GM18498 (cell line): ENCODE measurements around the gene GRXCR2.
"Not testable (repeated sequence)": the region's sequence is repeated elsewhere in the genome, so short reads cannot be mapped to it uniquely, and the experiment has no call there.

Experiments
- ATAC-seq: cut with Tn5 transposase; IDR thresholded peaks from one replicate; pipeline ENCODE4 v1.9.1; 2021; ENCODE audit warnings: mild to moderate bottlenecking, moderate library complexity; ENCODE audit not compliant: unreplicated experiment

The GRXCR2 gene, protein sequence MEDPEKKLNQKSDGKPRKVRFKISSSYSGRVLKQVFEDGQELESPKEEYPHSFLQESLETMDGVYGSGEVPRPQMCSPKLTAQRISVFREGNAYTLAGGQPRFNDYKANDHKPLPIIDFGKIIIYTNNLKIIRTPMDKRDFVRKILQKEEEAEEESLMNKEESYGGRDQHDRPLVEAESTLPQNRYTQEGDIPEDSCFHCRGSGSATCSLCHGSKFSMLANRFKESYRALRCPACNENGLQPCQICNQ

DNA sequence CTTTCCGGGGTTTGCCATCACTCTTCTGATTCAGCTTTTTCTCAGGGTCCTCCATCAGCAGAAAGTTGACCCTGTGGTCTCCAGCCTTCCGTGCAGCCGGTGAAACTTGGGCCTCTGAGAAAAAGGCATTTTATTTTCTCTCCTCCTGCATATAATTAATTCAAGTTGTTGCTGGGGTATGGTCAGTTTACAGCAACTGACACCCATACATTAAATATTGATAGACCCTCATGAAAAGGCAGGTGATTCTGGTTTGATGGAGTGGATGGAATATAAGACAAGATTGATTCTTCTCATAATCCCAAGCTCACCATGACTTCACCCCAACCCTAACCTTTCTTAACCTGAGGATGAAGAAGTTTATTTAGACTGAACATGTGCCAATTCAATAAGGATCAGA lies at the start of gene GRXCR2:
GRXCR2 (minus strand) TSS at position 101 of the 400 bp plus-strand sequence; CDS start at position 55, 46 bp downstream.
- no peak for ATAC-seq

DNA sequence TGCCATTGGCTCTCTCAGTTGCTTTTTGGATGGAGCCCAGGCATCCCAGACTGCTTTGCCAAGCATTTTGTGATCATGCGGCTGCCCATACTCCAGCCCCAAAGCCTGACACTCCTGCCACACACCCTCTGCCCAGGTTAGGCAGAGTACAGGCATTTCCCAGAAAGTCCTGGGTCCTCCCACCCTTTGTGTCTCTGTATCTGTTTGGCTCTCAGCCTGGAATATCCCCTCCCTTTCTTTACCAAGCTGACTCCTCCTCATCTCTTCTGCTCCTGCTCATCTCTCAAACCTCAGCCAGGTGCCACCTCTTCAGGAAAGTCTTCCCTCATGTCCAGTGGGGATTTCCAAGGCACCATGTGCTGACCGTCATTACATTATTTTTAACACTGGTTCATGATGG lies 49.2 kb upstream of the GRXCR2 start:
- ATAC-seq: no peak

DNA sequence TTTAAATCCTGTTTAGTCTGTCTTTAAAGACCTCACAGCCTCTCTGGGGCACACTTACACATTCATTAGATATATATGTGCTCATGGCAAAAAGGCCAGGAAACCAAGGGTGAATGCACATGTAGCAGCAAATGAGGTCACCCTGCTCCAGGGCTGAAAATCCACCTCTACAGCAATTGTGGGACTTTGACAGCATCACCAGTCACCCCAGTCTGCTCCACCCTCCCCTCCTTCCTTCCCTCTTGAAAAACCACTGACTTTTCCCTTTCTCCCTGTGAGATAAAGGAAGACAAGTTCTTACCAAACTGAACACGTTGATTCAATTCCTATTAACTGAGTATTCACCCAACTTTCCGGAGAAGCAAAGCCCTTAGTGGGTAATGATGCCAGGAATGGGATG lies 48.4 kb upstream of the GRXCR2 start:
- no peak for ATAC-seq

DNA sequence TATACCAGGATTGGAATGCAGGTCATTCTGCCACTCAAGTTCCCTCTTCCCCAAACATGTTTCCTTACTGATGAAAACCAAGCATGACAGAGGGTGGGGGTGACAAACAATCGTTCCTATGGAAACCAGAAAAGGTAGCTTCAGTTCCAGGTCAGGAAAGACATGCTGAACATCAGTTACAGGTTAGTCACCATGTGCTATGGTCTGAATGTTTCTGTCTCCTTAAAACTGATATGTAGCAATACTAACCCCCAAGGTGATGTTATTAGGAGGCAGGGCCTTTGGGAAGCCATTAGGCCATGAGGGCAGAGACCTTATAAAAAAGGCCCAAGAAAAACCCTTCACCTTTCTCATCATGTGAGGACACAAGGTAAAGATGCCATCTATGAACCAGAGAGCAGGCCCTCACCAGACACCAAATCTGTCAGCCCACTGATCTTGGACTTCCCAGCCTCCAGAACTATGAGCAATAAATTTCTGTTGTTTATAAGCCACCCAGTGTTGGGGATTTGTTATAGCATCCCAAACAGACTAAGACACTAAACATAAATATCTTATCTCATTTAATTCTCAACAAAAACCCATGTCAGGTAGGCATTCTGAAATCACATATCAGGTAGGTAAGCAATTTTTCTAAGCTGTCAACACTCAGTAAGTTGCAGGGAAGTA lies 47.9 kb upstream of the GRXCR2 start:
- no peak for ATAC-seq

DNA sequence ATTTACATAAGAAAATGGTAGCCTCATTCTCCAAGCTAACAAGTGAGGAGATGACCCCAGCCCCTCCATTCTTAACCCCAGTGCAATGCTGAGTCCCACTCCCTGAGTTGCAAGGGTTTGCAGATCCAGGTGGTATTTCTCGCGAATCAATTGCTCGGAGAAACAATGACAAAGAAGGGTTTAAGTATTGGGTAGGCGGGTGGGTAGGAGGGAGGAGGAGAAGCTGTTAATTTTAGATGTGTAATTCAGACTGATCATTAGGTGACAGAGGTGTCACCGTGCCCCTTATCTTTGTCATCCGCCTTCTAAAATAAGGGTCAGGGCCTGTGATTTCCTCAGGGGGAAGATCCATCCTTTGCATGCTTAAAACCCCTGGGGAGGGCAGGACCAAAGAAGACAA lies 46.6 kb upstream of the GRXCR2 start:
- ATAC-seq: no peak

DNA sequence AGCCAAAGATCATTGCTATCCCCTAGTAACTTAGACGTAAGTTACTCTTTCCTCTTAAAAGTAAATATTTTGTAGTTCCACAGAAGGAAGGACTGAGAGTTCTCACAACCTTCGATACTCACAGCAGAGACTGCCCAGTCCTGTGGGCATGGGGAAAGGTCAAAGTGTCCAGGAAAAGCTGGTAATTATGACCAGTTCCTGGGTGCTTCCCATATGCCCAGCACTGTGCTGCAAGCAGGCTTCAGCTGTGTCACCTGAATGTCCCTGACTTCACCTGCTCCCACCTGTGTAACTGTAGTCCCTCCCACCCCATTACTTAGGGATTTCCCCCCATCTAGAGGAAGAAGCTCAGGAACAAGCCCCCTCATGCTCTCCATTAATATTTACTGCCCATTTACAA lies 45.6 kb upstream of the GRXCR2 start:
- ATAC-seq: no peak

DNA sequence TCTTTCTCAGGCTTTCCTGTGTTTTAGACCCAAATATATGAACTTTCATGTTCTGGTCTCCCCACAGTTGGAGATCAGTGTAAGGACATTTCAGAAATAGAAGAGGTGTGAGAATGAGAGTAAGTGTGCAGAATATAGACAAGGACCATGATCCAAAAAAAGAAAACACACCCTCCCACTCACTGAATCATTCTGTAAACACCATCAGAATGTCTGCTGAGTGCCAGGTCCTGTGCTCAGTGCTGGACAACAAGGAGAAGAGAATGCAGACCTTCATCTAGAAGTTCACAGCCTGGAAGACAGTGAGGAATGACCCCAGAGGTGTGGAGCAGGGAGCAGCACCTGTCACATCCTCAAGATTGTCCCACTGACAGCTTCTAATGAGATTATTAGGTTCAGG lies 44.5 kb upstream of the GRXCR2 start:
- no peak for ATAC-seq

DNA sequence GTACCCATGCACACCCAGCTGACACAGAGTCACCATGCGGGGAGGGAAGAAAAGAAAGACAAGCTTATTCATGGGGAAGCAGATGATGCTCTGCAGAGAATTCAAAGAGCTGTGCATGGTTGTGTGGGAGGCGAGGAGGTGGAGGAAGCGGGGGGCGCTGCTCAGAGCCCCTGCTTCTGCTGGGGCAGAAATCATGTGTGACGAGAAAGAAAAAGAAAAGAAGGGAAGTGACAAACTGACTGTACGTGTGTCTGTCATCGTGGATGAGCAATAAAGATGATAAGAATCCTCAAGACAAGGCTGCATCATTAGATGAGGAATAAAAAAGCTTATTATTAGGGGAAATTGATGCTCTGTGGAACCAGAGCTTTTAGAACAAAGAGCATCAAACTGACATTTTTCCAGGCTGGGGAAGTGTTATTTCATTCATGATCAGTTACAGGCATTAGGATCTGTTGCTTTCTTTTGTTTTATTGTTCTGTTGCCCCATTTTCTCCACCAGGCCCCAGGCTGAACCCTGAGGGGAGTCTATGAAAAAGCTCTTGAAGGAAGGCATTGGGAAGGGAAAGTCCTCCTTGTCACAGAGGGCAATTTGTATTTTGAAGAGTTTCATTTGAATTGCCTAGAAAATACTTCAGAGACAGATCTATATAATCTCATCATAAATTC lies 43.3 kb upstream of the GRXCR2 start:
- no peak for ATAC-seq

DNA sequence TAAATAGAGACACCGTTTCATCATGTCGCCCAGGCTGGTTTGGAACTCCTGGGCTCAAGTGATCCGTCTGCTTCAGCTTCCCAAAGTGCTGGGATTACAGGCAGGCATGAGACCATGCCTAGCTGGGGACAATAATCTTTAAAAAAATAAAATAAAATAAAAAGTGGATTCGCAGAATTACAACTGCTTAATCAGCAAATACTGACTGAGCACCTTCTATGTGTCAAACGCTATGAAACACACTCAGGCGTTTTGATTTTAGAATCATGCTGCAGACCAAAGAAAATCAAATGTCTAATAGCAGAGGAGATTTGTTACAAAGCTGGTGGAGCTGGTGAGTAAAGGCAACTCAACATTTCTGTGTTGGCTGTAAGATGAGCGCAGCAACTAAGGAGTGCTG lies 40.9 kb upstream of the GRXCR2 start:
- no peak for ATAC-seq

DNA sequence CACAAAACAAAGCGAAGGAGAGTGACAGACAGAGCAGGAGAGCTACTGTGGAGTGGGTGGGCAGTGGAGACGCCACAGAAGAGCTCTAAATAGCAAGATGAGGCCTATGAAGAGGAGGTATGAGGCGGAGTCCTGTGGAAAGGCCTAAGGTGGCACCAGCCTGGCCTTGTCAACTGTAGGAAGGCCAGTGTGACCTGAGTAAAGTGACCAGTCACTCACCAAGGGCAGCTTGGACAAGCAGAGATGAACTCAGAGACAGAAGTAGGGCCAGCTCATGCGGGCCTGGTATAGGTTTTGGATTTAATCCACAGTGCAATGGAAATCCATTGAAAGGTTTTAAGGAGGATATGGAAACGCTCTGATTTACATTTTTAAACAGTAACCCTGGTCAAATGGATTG lies 39.8 kb upstream of the GRXCR2 start:
- ATAC-seq: no peak

DNA sequence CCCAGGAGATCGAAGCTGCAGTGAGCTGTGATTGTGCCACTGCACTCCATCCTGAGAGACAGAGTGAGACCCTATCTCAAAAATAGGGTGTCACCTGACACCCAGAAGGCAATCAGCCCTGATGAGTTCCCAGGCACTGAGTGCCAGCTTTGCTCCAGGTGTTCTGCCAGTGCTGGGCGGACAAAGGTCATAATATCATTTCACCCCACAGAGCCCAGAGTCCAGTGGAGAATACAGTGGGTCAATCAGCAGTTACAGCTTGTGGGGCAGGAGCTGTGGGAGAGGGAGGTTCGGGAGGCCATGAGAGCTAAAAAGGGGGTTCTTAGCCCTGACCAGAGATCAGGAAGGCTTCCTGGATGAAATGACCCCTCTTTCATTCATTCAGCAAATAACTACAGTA lies 39.2 kb upstream of the GRXCR2 start:
- ATAC-seq: no peak

DNA sequence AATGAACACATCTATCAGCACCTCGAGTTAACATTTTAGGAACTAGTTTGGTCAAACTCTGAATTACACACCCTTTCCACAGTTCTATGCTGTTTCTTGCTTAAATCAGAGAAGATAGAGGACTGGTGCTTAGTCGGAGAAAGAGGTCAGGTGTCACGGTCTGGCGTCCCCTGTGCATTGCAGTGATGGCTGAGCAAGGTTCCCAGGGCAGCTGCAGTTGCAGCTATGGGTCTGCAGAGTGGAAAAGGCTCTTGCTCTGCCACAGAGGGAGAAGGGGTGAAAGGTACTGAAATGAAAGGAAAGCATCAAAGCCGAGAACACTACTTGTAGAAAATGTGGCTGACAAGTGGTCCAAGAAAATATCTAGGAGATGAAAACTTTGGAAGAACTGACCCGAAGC lies 38.4 kb upstream of the GRXCR2 start:
- no peak for ATAC-seq

DNA sequence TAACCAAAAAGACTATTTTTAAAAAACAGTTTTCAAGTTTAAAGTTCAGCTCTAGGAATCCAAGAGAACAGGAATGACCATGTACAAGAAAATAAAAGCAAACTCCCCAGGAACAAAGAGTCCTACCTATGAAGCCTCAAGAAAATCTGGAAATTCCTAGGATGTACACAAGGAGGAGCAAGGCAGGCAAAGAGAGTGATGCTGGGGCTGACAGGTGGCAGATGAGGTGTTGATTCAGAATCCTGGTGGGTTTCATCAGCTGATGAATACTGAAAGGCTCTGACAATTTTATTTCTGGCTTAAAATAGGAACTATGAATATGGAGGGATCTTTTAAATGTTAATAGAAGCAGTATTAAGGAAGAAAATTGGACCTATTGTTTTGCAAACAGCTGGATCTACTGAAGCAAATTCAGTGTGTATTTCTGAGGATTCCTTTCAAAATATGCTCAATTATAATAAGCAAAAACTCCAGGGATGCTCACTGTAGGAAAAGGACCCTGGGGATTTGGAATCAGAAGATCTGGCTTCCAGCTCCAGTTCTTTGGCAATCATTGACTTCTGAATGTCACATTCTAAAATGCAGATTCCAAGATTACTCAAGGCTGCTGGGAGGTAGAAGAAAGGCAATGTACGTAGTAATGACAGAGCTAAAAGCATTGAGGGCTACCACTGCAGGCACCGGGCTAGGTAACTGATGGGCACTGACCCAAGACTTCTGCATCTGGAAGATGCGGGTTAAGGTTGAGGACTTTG lies 35.6 kb upstream of the GRXCR2 start:
- ATAC-seq: no peak

DNA sequence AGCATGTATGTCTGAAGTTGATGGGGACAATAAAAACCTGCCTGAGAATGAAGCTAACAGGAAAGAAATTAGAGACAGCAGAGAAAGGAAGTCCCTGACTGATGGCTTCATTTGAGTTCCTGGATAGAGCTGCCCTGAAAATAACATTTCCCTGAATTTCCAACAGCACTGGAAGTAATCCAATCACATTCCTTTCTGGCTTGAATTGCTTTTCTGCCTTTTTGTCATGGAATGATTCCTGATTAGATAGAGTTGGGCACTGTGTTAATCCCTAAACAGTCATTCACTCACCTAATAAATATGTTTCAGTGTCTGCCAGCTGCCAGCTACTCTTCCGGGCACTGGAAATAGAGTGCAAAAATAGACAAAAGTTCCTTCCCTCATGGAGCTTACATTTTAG lies 33.6 kb upstream of the GRXCR2 start:
- no peak for ATAC-seq

DNA sequence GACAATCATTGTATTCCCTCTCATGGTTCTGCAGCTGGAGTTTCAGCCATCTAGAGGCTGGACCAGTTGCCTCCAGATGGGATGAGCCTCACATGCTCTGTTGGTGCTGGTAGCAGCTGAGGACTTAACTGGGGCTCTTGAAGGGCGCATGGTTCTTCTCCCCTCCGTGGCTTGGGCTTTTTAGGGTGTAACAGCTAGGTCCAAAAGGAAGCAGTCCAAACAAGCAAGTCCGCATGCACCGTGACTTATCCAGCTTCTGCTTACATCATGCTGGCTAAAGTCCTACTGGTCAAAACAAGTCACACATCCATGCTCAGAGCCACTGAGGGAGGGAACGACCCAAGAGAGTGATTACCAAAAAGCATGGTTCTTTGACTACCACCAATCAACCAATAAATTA lies 31.9 kb upstream of the GRXCR2 start:
- no peak for ATAC-seq

DNA sequence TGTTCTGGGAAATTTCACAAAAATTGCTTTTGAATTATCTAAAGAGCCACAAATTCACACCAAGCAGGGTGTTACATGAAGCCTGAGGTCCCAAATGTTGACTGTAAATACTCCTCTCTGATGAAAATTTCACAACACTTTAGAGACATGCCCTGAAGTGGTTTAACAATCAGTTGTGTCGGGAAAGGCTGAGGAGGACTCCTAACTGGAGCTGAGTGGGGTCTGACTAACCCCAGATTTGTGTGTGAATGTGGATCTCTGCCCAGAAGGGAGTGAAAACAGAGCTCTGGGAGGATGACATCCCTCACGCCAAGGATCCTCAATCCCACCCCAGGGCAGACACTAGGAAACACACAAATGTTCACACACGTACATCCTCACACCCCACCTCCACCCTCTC lies 31.1 kb upstream of the GRXCR2 start:
- ATAC-seq: no peak

DNA sequence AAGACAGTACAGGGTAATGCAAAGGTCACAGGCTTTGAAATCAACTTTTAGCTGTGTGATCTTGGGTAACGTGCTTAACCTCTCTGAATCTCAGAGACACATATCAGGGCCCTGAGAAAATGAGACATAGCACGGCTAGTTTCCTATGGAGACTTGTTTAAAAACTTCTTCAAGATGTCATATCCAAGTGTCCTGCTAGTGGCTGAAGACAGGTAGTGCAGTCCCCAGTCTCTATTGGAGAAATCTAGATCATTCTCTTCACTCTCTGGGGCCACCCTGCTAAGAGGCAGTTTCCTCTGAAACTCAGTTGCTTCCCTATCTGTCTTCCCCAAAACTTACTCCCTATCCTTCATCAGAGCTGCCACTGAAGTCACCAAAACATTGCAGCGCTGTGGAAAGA lies 30.3 kb upstream of the GRXCR2 start:
- ATAC-seq: peak; percentile 50

DNA sequence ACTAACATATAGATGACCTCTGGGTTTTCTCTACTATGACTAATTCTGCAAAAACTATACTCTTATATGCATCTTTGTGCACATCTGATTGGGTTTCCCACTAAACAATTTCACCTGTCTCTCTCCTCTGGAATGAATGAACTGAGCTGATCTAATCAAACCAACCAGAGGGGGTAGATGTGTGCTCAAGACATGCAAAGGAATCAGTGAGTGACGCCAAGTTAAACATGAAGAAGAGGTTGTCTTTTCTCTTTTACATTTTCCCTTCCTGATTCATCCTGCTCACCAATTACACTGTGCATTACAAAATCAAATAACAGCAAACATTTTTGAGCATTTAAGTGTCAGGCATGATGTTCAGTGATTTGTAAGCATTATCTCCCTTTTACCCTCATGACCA lies 29.6 kb upstream of the GRXCR2 start:
- ATAC-seq: no peak

DNA sequence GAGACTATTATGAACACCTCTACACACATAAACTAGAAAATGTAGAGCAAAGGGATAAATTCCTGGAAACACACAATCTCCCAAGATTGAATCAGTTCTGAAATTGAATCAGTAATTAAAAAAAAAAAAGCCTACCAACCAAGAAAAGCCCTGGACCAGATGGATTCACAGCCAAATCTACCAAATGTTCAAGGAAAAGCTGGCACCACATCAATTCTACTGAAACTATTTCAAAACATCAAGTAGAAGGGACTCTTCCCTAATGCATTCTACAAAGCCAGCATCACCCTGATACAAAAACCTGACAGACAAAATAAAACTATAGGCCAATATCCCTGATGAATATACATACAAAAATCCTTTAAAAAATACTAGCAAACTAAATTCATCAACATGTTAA lies 25.4 kb upstream of the GRXCR2 start:
- no peak for ATAC-seq

DNA sequence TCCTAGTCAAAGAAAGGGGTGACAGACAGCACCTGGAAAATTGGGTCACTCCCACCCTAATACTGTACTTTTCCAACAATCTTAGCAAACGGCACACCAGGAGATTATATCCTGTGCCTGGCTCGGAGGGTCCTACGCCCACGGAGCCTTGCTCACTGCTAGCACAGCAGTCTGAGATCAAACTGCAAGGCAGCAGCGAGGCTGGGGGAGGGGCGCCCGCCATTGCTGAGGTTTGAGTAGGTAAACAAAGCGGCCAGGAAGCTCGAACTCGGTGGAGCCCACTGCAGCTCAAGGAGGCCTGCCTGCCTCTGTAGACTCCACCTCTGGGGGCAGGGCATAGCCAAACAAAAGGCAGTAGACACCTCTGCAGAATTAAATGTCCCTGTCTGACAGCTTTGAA lies 18.6 kb upstream of the GRXCR2 start:
- ATAC-seq: not testable (repeated sequence)

DNA sequence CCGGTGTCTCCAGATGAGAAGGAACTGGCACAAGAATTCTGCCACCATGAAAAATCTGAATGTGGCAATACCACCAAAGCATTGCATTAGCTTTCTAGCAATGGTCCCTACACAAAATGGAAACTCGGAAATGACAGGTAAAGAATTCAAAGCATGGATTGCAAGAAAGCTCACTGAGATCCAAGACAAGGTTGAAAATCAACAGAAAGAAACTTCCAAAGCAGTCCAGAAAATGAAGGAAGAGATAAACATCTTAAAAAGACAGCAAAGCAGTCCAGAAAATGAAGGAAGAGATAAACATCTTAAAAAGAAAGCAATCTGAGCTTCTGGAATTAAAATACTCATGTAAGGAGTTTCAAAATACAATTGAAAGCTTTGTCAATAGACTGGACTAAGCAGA lies 16.8 kb upstream of the GRXCR2 start:
- no peak for ATAC-seq
